Naive thymus-derived CD8-positive, alpha-beta T cell (primary cell): ENCODE results near the gene FAM98C. TPM values are rescaled to one million over a fixed set of nuclear protein-coding genes. Genes with fewer than 3 reads are reported as not detected.
"Not testable (repeated sequence)": the region's sequence is repeated elsewhere in the genome, so short reads cannot be mapped to it uniquely, and the experiment has no call there.

Source experiments
- ATAC-seq, 2 donors: fragments of 150-1000 bp; cut with Tn5 transposase in 1 of 2; sonication (Bioruptor Pico), chemical (Tn5 transposase) in 1 of 2; 1 replicate in 1 of 2; 2 replicates in 1 of 2; pipeline ENCODE4 v1.10.0; 2021; ENCODE audit warnings: mild to moderate bottlenecking in 2 of 2, moderate library complexity in 2 of 2
- POLR2A ChIA-PET: fragments of 350-600 bp; sonication (Branson Sonifier 250); formaldehyde crosslinking; loops from one replicate; lab custom pipeline; 2021; ENCODE audit warnings: antibody characterized with exemption; lab: Charles Lee
- DNase-seq, 10 donors: peaks; one replicate each; pipeline versions ENCODE4 v3.0.0 to v3.0.0-alpha.2; 2020 to 2022
- H3K27ac Mint-ChIP-seq, 10 donors: one replicate each; pipeline ENCODE4 v1.8.0; 2020 to 2022; ENCODE audit warnings: mild to moderate bottlenecking in 10 of 10, mixed read lengths in 10 of 10, moderate library complexity in 4 of 10, inconsistent platforms in 1 of 10
- H3K27me3 Mint-ChIP-seq, 5 donors: one replicate each; pipeline ENCODE4 v1.8.0; 2021 to 2022; ENCODE audit warnings: mixed read lengths in 5 of 5
- H3K36me3 Mint-ChIP-seq, 3 donors: one replicate each; pipeline ENCODE4 v1.8.0; 2020 to 2022; ENCODE audit warnings: mixed read lengths in 3 of 3, mild to moderate bottlenecking in 2 of 3, inconsistent platforms in 1 of 3
- H3K4me1 Mint-ChIP-seq, 4 donors: one replicate each; pipeline ENCODE4 v1.8.0; 2021 to 2022; ENCODE audit warnings: mixed read lengths in 4 of 4
- H3K4me3 Mint-ChIP-seq, 10 donors: one replicate each; pipeline ENCODE4 v1.8.0; 2020 to 2022; ENCODE audit warnings: mild to moderate bottlenecking in 10 of 10, mixed read lengths in 10 of 10, moderate library complexity in 6 of 10, inconsistent platforms in 1 of 10
- H3K9me3 Mint-ChIP-seq, 9 donors: one replicate each; pipeline ENCODE4 v1.8.0; 2020 to 2022; ENCODE audit warnings: mixed read lengths in 9 of 9, mild to moderate bottlenecking in 3 of 9, inconsistent platforms in 1 of 9, moderate library complexity in 1 of 9
- polyA plus RNA-seq, 3 donors: library from polyadenylated mRNA; unstranded; fragments of 300-500 nt; fragmentation: Illumina TruSeq; gene quantifications; one replicate each; pipeline ENCODE4 v1.2.3, GENCODE V29; 2021
- total RNA-seq, 8 experiments: library from RNA in 2 of 8; stranded (reverse) in 2 of 8; gene quantifications; one replicate each; pipeline ENCODE4 v1.2.3 and lab custom pipeline; 2021 to 2026

FAM98C gene
- total and polyA plus RNA-seq, 5 experiments from 2014 or later = 12.6 to 45.0 (median 15.5) TPM

DNA sequence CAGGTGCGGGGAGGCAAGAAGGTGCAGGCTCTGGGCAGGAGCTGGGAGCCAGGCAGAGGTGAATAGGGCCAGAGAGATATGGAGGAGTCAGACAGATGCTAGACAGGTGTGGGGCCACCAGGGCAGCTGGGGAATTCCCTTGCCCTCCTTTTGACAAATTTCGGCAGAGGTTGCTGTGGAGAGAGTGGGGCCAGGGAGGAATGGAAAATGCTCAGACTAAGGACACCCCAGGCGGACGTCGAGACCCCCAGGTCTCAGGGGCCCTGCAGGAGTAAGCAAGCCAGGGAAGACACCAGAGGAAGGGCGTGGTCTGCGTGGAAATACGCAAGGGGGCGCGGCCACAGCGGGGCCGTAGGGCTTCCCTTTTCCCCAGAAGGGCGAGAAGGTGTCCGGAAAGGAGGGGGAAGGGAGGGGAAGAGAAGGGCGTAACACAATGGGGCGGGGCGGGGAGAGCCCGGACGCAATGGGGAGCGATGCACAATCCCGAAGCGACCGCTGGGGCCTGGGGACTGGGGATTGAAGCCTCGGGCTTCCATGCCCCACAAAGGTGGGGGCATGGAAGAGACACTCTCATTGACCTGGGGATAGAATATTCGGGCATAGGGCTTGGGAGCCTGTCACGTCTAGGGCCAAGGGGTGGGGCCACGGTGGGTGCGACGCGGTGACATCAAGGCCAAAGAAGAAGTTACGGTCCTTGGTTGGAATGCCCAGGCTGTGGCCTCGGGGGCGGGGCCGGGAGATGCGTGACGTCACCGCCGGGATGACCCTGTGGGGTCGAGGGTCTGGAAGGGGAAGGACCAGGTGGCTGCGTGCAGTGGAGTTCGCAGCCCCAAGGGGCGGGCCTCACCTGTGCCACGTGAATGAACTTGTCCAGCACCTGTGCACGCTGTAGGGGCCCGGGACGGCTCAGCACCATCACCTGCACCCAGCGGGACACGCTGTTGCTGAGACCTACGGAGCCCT, 14.9 kb downstream of the FAM98C start:
- Mint-ChIP-seq H3K4me1 (peaks cover 12 to 24% (median 16%) of the 10 kb centered on the region in 4 donors), H3K27ac (peak overlapping the region; percentile 25 to 91 (median 76)), H3K36me3 (no peaks in the 10 kb centered on the region), H3K4me3 (peak overlapping the region; percentile 77 to 88 (median 84)), H3K9me3 (no peaks in the 10 kb centered on the region), H3K27me3 (peaks cover 0 to 3% (median 0%) of the 10 kb centered on the region in 5 donors)
- ATAC-seq (peak; percentile 75 to 79), DNase-seq (peak in 8 of 10 donors; percentile 14 to 35 (median 27))
- POLR2A ChIA-PET = interaction anchor here (1.4 to 1.5 kb wide), 2 partner anchors 8 to 15 kb away, joined by 3 to 4 read pairs; partner anchors contain the start of genes FAM98C and RASGRP4

DNA sequence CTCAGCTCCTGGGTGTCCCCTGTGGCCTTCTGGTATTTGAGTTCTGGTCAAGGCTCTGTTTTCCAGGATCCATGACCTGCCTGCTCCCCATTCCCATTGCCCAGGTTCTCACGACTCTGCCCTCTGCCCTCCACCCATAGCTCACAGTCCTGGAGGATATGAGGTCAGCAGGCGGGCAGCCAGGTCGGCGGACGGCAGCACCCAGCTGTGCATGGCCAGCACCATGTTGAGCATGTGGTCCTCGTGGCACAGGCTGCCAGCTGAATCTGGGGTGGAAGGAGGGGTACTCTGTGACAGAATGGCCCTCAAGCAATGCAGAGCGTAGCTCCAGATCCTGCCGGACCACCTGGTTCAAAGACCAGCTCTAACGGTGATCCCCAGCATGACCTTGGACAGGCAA, 18.0 kb downstream of the FAM98C start:
- Mint-ChIP-seq H3K27me3 (peaks cover 0 to 6% (median 2%) of the 10 kb centered on the region in 5 donors), H3K4me1 (peaks cover 12 to 28% (median 22%) of the 10 kb centered on the region in 4 donors), H3K9me3 (no peaks in the 10 kb centered on the region), H3K36me3 (no peaks in the 10 kb centered on the region), H3K4me3 (no peak overlapping the region), H3K27ac (no peak overlapping the region)
- DNase-seq = no peak
- no peak for ATAC-seq
- POLR2A ChIA-PET = no interaction called here

DNA sequence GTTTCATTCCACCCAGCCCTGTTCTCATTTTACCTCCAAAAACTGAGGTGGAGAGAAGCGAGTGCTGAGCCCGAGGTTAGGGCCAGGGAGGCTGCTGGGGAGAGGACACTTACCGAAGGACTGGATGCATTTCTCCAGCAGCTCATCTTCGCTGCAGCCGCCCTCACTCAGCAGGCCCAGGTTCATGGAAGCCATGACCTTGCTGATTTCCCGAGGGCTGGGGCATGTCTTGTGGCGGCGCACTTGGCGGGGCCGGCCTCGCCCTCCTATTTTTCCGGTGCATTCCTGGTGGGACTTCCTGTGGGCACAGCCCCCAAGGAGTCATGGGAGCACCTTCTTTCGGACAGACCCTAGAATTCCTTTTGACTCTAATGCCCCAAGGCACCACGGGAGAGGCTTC, 19.0 kb downstream of the FAM98C start:
- Mint-ChIP-seq H3K4me1 (peaks cover 14 to 31% (median 27%) of the 10 kb centered on the region in 4 donors), H3K4me3 (no peak overlapping the region), H3K27me3 (peaks cover 0 to 8% (median 3%) of the 10 kb centered on the region in 5 donors), H3K36me3 (no peaks in the 10 kb centered on the region), H3K27ac (no peak overlapping the region), H3K9me3 (no peaks in the 10 kb centered on the region)
- no peak for ATAC-seq
- POLR2A ChIA-PET = no interaction called here
- DNase-seq = no peak

DNA sequence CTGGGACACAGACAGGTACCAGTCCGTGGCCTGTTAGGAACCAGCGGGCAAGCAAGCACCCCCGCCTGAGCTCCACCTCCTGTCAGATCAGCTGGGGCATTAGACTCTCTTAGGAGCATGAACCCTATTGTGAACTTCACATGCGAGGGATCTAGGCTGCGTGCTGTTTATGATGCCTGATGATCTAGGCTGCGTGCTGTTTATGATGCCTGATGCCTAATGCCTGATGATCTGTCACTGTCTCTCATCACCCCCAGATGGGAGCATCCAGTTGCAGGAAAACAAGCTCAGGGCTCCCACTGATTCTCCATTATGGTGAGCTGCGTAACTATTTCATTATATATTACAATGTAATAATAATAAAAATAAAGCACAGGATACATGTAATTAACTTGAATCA, 19.5 kb downstream of the FAM98C start:
- DNase-seq = no peak
- peaks cover 0 to 9% (median 3%) of the 10 kb centered on the region in 5 donors for H3K27me3 Mint-ChIP-seq
- H3K36me3 Mint-ChIP-seq = no peaks in the 10 kb centered on the region
- POLR2A ChIA-PET = no interaction called here
- peaks cover 8 to 25% (median 22%) of the 10 kb centered on the region in 4 donors for H3K4me1 Mint-ChIP-seq
- H3K27ac Mint-ChIP-seq = no peak overlapping the region
- ATAC-seq = no peak
- H3K9me3 Mint-ChIP-seq = no peaks in the 10 kb centered on the region
- H3K4me3 Mint-ChIP-seq = no peak overlapping the region

DNA sequence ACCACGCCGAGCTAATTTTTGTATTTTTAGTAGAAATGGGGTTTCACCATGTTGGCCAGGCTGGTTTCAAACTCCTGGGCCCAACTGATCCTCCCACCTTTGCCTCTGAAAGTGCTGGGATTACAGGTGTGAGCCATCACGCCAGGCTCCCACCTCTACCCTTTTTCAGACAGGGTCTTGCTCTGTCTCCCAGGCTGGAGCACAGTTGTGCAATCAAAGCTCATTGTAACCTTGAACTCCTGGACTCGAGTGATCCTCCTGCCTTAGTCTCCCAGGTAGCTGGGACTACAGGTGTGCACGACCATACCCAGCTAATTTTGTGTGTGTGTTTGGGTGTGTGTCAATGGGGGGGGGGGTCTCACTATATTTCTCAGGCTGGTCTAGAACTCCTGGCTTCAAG, 21.4 kb downstream of the FAM98C start:
- Mint-ChIP-seq H3K4me1 (peaks cover 1 to 16% (median 8%) of the 10 kb centered on the region in 4 donors), H3K9me3 (no peaks in the 10 kb centered on the region), H3K36me3 (no peaks in the 10 kb centered on the region), H3K27ac (no peak overlapping the region), H3K27me3 (peaks cover 0 to 19% (median 3%) of the 10 kb centered on the region in 5 donors), H3K4me3 (no peak overlapping the region)
- POLR2A ChIA-PET = interaction anchor here (0.6 to 0.7 kb wide), 2 partner anchors 81 to 902 kb away, joined by 3 to 4 read pairs; no protein-coding TSS in a partner anchor
- DNase-seq (no peak), ATAC-seq (no peak)

DNA sequence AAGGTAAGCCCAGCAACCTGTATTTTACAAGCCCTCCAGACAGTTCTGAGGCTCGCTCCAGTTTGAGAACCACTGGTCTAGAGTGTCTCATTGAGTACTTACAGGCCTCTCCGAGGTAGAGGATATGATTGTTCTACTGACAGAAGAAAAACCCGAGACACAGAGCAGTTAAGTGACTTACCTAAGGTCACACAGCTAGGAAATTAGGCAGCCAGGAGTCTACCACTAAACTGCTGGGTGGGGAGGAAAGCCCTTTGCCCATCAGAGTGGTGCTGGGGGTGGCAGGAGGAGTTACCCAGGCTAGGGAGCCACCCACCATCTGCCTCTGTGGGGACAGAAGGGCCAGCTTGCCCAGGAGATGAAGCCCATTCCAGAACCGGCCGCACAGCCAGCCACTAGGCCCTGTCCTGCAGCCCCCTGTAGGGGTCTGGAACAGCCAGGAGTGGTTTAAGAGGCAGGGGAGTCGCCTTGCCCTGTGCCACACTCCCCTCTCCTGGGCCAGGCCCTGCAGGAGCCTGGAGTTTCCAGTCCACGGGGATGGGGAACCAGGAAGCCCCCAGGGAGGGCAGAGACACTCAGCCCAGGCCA, 22.4 kb downstream of the FAM98C start:
- H3K27ac Mint-ChIP-seq = no peak overlapping the region

DNA sequence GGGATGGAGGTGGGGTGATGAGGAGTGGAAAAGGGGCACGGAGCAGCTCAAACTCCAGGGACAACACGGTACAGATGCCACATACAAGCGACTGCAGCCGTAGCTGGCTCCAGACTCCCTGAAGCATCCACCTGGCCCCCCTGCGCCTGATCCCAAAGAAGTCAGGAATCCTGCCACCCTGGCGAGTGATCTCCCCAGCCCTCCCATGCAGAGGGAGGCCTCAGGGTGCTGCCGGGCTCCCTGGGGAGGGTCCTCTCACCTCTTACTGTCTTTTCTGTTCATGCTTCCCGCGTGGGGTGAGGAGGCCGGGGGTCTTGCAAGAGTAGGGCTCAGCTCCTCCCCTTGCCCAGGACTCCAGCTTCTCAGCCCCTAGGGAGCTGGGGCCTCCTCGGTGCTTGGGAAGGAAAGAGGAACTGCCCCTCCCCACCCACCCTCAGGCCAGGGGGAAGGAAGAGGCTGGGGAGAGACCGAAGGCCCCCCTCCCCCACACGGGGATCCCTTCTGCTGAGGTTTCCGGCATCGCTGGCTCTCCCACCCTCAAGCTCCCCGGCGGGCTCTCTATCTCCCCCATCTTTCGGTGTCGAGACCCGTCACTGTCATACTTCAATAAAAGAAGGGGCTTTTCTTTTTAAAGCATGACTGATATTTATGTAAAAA, 23.0 kb downstream of the FAM98C start, which contains the start of gene RASGRP4:
TSS of gene RASGRP4 (minus strand) at position 410 of the 657 bp plus-strand sequence. CDS start at position 282, 128 bp downstream.
- Mint-ChIP-seq H3K4me1 (peaks cover 1 to 16% (median 8%) of the 10 kb centered on the region in 4 donors), H3K9me3 (no peaks in the 10 kb centered on the region), H3K36me3 (no peaks in the 10 kb centered on the region), H3K27ac (peak within 1 kb of the TSS in 4 of 10 donors; percentile 23 to 70 (median 45)), H3K27me3 (peaks cover 0 to 19% (median 3%) of the 10 kb centered on the region in 5 donors), H3K4me3 (peak within 1 kb of the TSS; percentile 38 to 81 (median 68))
- ATAC-seq = peak; percentile 53 to 96
- DNase-seq = peak in 7 of 10 donors; percentile 11 to 53 (median 47)
- POLR2A ChIA-PET = interaction anchor here (1.0 kb wide), 1 partner anchor 9 kb away, joined by 4 read pairs; no protein-coding TSS in a partner anchor

More for the DNA sequence above, 22.4 kb downstream of the FAM98C start:
- ATAC-seq = no peak
- no peaks in the 10 kb centered on the region for H3K36me3 Mint-ChIP-seq
- no peak for DNase-seq
- POLR2A ChIA-PET = interaction anchor here (0.7 to 1.0 kb wide), 2 partner anchors 8 to 80 kb away, joined by 4 read pairs; no protein-coding TSS in a partner anchor
- peaks cover 1 to 16% (median 8%) of the 10 kb centered on the region in 4 donors for H3K4me1 Mint-ChIP-seq
- H3K27me3 Mint-ChIP-seq = peaks cover 0 to 19% (median 3%) of the 10 kb centered on the region in 5 donors
- H3K4me3 Mint-ChIP-seq = peak overlapping the region in 5 of 10 donors; percentile 48 to 65 (median 52)
- H3K9me3 Mint-ChIP-seq = no peaks in the 10 kb centered on the region

DNA sequence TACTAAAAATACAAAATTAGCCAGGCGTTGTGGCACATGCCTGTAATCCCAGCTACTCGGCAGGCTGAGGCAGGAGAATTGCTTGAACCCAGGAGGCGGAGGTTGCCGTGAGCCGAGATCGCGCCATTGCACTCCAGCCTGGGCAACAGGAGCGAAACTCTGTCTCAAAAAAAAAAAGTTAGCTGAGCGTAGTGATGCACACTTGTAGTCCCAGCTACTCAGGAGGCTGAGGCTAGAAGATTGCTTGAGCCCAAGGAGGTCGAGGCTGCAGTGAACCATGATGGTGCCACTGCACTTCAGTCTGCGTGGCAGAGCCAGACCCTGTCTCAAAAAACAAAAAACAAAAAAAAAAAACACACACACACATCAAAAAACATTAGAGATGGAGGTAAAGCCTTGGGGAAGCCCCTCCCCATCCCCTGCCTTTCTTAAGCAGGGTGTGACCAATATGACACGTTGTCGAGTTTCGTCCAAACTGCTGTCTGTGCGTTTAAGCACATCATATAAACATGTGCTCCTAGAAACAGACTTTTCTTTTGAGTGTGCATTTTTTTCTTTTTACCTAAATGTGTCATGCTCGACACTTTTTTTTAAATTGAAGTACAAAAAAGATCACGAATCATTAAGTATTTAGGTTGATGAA, 24.3 kb downstream of the FAM98C start:
- DNase-seq, H3K27ac Mint-ChIP-seq, H3K9me3 Mint-ChIP-seq, POLR2A ChIA-PET, H3K36me3 Mint-ChIP-seq, H3K4me3 Mint-ChIP-seq, ATAC-seq: not testable (repeated sequence)
- peaks cover 1 to 16% (median 8%) of the 10 kb centered on the region in 4 donors for H3K4me1 Mint-ChIP-seq
- peaks cover 0 to 19% (median 3%) of the 10 kb centered on the region in 5 donors for H3K27me3 Mint-ChIP-seq

DNA sequence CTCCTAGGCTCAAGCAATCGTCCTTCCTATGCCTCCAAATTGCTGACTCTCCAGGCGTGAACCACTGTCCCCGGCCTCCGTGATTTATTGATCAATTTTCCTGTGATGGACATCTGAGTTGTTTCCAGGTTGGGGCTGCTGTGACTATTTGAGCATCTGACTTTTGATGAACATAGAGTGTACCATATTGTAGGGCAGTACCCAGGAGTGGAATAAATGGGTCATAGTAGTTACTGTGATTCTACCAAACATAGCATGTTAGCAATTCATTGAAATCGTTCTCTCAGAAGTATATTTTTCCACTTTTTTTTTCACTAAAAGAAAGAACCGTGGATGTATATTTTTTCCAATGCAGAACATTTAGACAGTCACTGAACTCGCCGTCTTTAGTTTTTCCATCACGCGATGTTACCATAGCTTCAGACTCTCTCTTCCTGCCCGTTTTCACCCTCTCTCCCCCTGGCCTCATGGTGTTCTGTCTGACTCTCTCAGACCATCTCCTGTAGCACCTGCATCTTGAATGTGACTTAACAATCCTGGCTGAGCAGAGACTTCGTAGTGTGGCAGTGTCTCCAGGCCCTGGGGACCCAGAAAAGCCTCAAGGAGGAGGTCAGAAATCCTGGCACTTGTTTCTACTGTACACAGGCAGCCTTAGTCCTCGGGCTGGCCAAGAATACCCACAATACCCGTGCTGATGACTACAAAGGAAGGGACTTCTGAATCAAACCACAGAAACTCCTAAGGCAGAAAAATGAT, 26.3 kb downstream of the FAM98C start:
- H3K4me3 Mint-ChIP-seq = no peak overlapping the region
- peak overlapping the region in 1 of 10 donors; percentile 19 for H3K27ac Mint-ChIP-seq
- POLR2A ChIA-PET = no interaction called here
- H3K36me3 Mint-ChIP-seq = no peaks in the 10 kb centered on the region
- DNase-seq (no peak), ATAC-seq (no peak)
- H3K9me3 Mint-ChIP-seq = no peaks in the 10 kb centered on the region
- H3K4me1 Mint-ChIP-seq = peaks cover 4 to 24% (median 14%) of the 10 kb centered on the region in 4 donors
- peaks cover 5 to 21% (median 9%) of the 10 kb centered on the region in 5 donors for H3K27me3 Mint-ChIP-seq

DNA sequence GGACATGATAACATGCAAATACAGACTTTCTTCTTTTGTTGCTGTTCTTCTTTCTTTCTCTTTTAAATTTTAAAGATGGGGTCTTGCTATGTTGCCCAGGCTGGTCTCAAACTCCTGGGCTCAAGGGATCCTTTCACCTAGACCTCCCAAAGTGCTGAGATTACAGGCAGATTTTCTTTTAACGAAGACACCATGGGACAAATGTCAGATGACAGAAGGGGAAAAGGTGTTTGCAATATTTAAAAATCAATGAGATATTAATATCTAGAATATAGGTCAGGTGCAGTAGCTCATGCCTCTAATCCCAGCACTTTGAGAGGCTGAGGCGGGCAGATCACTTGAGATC, 26.9 kb downstream of the FAM98C start:
- H3K9me3 Mint-ChIP-seq = no peaks in the 10 kb centered on the region
- H3K4me1 Mint-ChIP-seq = peaks cover 6 to 28% (median 16%) of the 10 kb centered on the region in 4 donors
- no peaks in the 10 kb centered on the region for H3K36me3 Mint-ChIP-seq
- no peak for DNase-seq
- H3K27ac Mint-ChIP-seq = no peak overlapping the region
- no peak overlapping the region for H3K4me3 Mint-ChIP-seq
- peaks cover 7 to 21% (median 12%) of the 10 kb centered on the region in 5 donors for H3K27me3 Mint-ChIP-seq
- POLR2A ChIA-PET = no interaction called here
- no peak for ATAC-seq

DNA sequence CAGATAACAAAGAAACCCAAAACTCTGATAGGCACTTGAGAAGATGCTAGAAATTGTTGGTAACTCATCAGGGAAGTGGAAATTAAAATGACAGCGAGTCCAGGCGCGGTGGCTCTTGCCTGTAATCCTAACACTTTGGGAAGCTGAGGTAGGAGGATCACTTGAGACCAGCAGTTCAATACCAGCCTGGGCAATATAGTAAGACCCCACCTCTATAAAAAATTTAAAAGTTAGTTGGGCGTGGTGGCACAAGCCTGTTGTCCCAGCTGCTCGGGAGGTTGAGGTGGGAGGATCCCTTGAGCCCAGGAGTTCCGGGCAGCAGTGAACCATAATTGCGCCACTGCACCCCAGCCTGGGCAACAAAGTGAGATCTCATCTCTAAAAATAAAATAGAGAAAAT, 28.0 kb downstream of the FAM98C start:
- Mint-ChIP-seq H3K4me1 (peaks cover 6 to 18% (median 14%) of the 10 kb centered on the region in 4 donors), H3K4me3 (no peak overlapping the region), H3K27me3 (peaks cover 7 to 30% (median 13%) of the 10 kb centered on the region in 5 donors), H3K36me3 (no peaks in the 10 kb centered on the region), H3K9me3 (no peaks in the 10 kb centered on the region), H3K27ac (no peak overlapping the region)
- POLR2A ChIA-PET = no interaction called here
- ATAC-seq (no peak), DNase-seq (no peak)
